Osteoblast (primary cell): ENCODE results near the gene STXBP2. TPM values are rescaled to one million over a fixed set of nuclear protein-coding genes. Genes with fewer than 3 reads are reported as not detected.
A peak's percentile ranks its signal among the peaks of the same experiment; 100 is the strongest.

Experiments
- DNase-seq: peaks from one replicate; pipeline ENCODE4 v3.0.0; 2011; ENCODE audit warnings: low spot score, mixed read lengths; ENCODE audit not compliant: insufficient read length; ENCODE audit errors: missing footprints
- H2AFZ ChIP-seq: 2 replicates; pipeline ENCODE4 v1.6.0; 2011; ENCODE audit warnings: mild to moderate bottlenecking, low read length
- H3K27ac ChIP-seq: 2 replicates; pipeline ENCODE4 v1.5.1; 2011; ENCODE audit warnings: mild to moderate bottlenecking, low read depth, low read length, moderate library complexity
- H3K27me3 ChIP-seq: 2 replicates; pipeline ENCODE4 v1.6.0; 2012; ENCODE audit warnings: mild to moderate bottlenecking, control low read depth, inconsistent platforms, low read length, moderate library complexity; ENCODE audit not compliant: insufficient read depth
- H3K36me3 ChIP-seq: 2 replicates; pipeline ENCODE4 v1.5.1; 2011; ENCODE audit warnings: mild to moderate bottlenecking, low read length, control low read depth, moderate library complexity; ENCODE audit not compliant: insufficient read depth
- H3K4me1 ChIP-seq: 2 replicates; pipeline ENCODE4 v1.5.1; 2011; ENCODE audit warnings: mild to moderate bottlenecking, low read length, control low read depth, moderate library complexity; ENCODE audit not compliant: insufficient read depth
- H3K4me2 ChIP-seq: 2 replicates; pipeline ENCODE4 v1.6.0; 2011; ENCODE audit warnings: mild to moderate bottlenecking, low read length; ENCODE audit not compliant: insufficient read depth
- H3K4me3 ChIP-seq: fragments of 200-600 bp; sonication (generic); 3 replicates; pipeline ENCODE4 v1.5.1; 2012; ENCODE audit warnings: mild to moderate bottlenecking, low read length, inconsistent platforms; ENCODE audit not compliant: insufficient read depth
- H3K79me2 ChIP-seq: 2 replicates; pipeline ENCODE4 v1.6.0; 2012; ENCODE audit warnings: mild to moderate bottlenecking, low read length, control low read depth, inconsistent platforms; ENCODE audit not compliant: insufficient read depth
- H3K9me3 ChIP-seq: 2 replicates; pipeline ENCODE4 v1.5.1; 2011; ENCODE audit warnings: low read depth, low read length, control low read depth
- H4K20me1 ChIP-seq: 2 replicates; pipeline ENCODE4 v1.6.0; 2012; ENCODE audit warnings: mild to moderate bottlenecking, low read length, control low read depth; ENCODE audit not compliant: insufficient read depth
- total RNA-seq: library from RNA; depleted of rRNA; stranded (reverse); fragments of >200 nt; gene quantifications from 2 replicates; pipeline ENCODE4 v1.2.3, GENCODE V29; 2012
- TF ChIP-seq, protein P1 (sequence below): IDR thresholded peaks from 2 replicates; pipeline ENCODE4 v1.5.1; 2011; ENCODE audit warnings: mild to moderate bottlenecking, low read depth, low read length, moderate library complexity; ENCODE audit errors: extremely low read depth

STXBP2 gene
- total RNA-seq, 1 donor = 3.3 TPM

DNA sequence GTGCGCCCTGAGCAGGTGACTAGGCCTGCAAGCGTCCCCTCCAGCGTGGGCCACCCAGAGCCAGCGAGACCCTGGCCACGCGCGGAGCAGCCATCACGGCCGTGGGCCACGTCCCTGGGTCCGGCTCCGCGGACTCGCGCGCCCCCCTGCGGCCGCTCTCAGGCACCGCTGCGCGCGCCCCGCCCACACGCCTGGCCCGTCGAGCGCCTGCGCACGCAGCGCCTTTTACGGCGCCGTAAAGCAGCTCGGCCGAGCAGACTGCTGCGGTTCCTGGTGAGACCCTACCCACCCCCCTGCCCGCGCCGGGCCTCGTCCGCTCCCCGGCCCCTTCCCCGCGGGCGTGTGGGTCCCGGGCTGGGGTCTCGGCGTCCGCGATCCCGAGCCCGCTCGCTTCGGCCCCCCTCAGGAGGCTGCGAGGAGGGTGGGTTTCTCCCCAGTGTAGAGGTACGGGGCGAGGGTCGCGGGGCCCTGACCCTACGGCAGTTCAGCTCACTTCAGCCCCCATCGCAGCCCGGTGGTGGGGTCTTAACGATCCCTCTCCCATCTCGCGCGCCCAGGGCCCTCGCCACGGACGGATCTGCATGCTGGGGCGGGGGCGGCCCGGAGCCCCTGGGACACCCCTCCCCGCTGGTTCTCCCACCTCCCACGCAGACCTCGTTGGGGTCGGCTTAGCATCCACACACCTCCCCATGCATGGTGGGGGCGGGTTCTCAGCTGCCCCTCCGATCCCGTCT lies 43.9 kb downstream of the STXBP2 start, which contains the start of gene TRAPPC5:
TSS of gene TRAPPC5 (plus strand) at position 228 of the 734 bp plus-strand sequence. CDS start 1,421 bp downstream, outside the sequence.
- Histone ChIP-seq H3K36me3 (peaks cover 12% of the 10 kb centered on the region), H3K9me3 (no peaks in the 10 kb centered on the region), H3K4me3 (peak within 1 kb of the TSS; percentile 98), H3K27me3 (peaks cover 5% of the 10 kb centered on the region), H2AFZ (peak within 1 kb of the TSS; percentile 97), H3K27ac (peak within 1 kb of the TSS; percentile 61), H3K79me2 (peaks cover 20% of the 10 kb centered on the region), H3K4me2 (peak within 1 kb of the TSS; percentile 89), H3K4me1 (peaks cover 12% of the 10 kb centered on the region), H4K20me1 (peaks cover 20% of the 10 kb centered on the region)
- TF ChIP-seq, protein P1, sequence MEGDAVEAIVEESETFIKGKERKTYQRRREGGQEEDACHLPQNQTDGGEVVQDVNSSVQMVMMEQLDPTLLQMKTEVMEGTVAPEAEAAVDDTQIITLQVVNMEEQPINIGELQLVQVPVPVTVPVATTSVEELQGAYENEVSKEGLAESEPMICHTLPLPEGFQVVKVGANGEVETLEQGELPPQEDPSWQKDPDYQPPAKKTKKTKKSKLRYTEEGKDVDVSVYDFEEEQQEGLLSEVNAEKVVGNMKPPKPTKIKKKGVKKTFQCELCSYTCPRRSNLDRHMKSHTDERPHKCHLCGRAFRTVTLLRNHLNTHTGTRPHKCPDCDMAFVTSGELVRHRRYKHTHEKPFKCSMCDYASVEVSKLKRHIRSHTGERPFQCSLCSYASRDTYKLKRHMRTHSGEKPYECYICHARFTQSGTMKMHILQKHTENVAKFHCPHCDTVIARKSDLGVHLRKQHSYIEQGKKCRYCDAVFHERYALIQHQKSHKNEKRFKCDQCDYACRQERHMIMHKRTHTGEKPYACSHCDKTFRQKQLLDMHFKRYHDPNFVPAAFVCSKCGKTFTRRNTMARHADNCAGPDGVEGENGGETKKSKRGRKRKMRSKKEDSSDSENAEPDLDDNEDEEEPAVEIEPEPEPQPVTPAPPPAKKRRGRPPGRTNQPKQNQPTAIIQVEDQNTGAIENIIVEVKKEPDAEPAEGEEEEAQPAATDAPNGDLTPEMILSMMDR = peak; percentile 72
- DNase-seq = peak; percentile 99

DNA sequence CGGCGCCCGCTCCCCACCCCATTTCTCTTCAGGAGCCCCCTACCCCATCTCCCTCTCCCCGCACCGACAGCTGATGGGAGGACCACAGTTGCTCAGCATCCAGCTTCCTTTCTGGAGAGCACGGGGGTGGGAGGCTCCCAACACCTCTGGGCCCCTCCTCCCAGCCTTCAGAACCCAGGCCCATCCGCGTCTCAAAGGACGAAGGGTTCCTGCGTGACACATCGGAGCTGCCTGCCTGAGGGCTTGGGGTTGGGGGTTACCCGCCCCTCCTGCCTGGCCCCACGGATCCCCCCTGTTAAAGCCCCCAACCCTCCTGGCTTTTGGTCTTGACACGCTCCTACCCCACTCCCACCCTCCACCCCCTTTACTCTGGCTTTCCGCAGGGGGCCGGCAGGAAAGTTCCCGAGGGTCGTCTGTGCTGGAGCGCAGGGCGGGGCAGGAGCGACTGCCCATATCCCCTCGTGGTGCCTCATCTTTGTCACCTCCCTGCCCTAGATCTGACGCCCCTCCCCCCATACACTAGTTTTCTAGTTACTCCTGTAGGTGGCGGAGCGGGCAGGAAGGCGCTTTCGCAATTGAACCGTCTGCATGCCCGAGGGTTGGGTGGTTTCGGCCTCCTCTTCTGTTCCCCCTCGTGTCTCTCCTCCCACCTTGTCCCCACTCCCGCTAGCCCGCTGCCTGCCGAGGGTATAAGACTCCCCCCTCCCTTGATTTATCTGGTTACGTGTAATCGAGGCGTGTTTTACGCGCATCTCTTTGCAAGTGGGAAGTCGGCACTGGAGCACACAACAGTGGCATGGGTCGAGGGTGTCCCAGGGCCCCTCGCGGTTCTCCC lies 44.6 kb downstream of the STXBP2 start:
- H2AFZ ChIP-seq = peak overlapping the region; percentile 85
- TF ChIP-seq, protein P1 = peak; percentile 59
- peaks cover 20% of the 10 kb centered on the region for H4K20me1 ChIP-seq
- H3K36me3 ChIP-seq = peaks cover 12% of the 10 kb centered on the region
- peaks cover 20% of the 10 kb centered on the region for H3K79me2 ChIP-seq
- peak overlapping the region; percentile 89 for H3K4me2 ChIP-seq
- peak overlapping the region; percentile 98 for H3K4me3 ChIP-seq
- H3K9me3 ChIP-seq = no peaks in the 10 kb centered on the region
- DNase-seq = peak; percentile 100
- H3K27me3 ChIP-seq = peaks cover 5% of the 10 kb centered on the region
- peak overlapping the region; percentile 61 for H3K27ac ChIP-seq
- peaks cover 12% of the 10 kb centered on the region for H3K4me1 ChIP-seq

DNA sequence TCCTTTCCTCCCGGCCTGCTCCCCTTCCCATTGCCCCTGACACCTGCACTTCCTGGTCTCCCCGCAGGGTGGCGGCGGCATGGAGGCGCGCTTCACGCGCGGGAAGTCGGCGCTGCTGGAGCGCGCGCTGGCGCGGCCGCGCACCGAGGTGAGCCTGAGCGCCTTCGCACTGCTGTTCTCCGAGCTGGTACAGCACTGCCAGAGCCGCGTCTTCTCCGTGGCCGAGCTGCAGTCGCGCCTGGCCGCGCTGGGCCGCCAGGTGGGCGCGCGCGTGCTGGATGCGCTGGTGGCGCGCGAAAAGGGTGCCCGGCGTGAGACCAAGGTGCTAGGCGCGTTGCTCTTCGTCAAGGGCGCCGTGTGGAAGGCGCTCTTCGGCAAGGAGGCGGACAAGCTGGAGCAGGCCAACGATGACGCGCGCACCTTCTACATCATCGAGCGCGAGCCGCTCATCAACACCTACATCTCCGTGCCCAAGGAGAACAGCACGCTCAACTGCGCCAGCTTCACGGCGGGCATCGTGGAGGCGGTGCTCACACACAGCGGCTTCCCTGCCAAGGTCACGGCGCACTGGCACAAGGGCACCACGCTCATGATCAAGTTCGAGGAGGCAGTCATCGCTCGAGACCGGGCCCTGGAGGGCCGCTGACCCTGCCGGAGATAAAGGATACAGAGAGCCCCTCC lies 45.4 kb downstream of the STXBP2 start:
- peaks cover 5% of the 10 kb centered on the region for H3K27me3 ChIP-seq
- peaks cover 12% of the 10 kb centered on the region for H3K4me1 ChIP-seq
- peak; percentile 79 for DNase-seq
- H2AFZ ChIP-seq = peak overlapping the region; percentile 72
- TF ChIP-seq, protein P1 = no peak
- peaks cover 12% of the 10 kb centered on the region for H3K36me3 ChIP-seq
- peak overlapping the region; percentile 98 for H3K4me3 ChIP-seq
- H3K79me2 ChIP-seq = peaks cover 20% of the 10 kb centered on the region
- no peaks in the 10 kb centered on the region for H3K9me3 ChIP-seq
- H4K20me1 ChIP-seq = peaks cover 20% of the 10 kb centered on the region
- H3K4me2 ChIP-seq = peak overlapping the region; percentile 89
- peak overlapping the region; percentile 48 for H3K27ac ChIP-seq
